HepG2 (cell line): ENCODE measurements around the gene GJB4.

Experiments used
- CTCF ChIP-seq: sonication (generic); formaldehyde crosslinking; IDR thresholded peaks from 2 replicates; pipeline ENCODE4 v1.5.0; 2020; ENCODE audit warnings: mild to moderate bottlenecking, missing genetic modification reagents, moderate library complexity
- HNRNPK ChIP-seq: fragments of 200-400 bp; formaldehyde crosslinking; IDR thresholded peaks from 2 replicates; pipeline ENCODE4 v1.6.1; 2018; ENCODE audit warnings: low read length, low read depth, moderate library complexity, mild to moderate bottlenecking; ENCODE audit not compliant: poor library complexity, severe bottlenecking
- MTA3 ChIP-seq: sonication (generic); formaldehyde crosslinking; IDR thresholded peaks from 2 replicates; pipeline ENCODE4 v1.4.0; 2020; ENCODE audit warnings: missing genetic modification reagents
- MXD1 ChIP-seq: sonication (generic); formaldehyde crosslinking; IDR thresholded peaks from 2 replicates; pipeline ENCODE4 v1.4.0; 2020; ENCODE audit warnings: mild to moderate bottlenecking, missing genetic modification reagents
- NAIF1 ChIP-seq: sonication (generic); formaldehyde crosslinking; IDR thresholded peaks from 2 replicates; pipeline ENCODE4 v1.5.0; 2020; ENCODE audit warnings: mild to moderate bottlenecking, missing genetic modification reagents, borderline replicate concordance
- PATZ1 ChIP-seq: sonication (generic); formaldehyde crosslinking; IDR thresholded peaks from 2 replicates; pipeline ENCODE4 v1.4.0; 2020; ENCODE audit warnings: missing genetic modification reagents
- RFX5 ChIP-seq: IDR thresholded peaks from 2 replicates; pipeline ENCODE4 v1.6.1; 2011; ENCODE audit warnings: low read depth, low read length, improper control_type of control experiment
- ZBTB8A ChIP-seq: sonication (generic); formaldehyde crosslinking; IDR thresholded peaks from 2 replicates; pipeline ENCODE4 v1.4.0; 2020; ENCODE audit warnings: mild to moderate bottlenecking, low read depth, missing genetic modification reagents, borderline replicate concordance
- ZNF263 ChIP-seq: sonication (generic); formaldehyde crosslinking; IDR thresholded peaks from 2 replicates; pipeline ENCODE4 v1.4.0; 2020; ENCODE audit warnings: missing genetic modification reagents

- TF ChIP-seq MTA3 (CRISPR knock-in tag): no peak
- no peak for TF ChIP-seq PATZ1
- no peak for TF ChIP-seq ZBTB8A (CRISPR knock-in tag)
- TF ChIP-seq RFX5: no peak
- no peak for TF ChIP-seq MXD1
- TF ChIP-seq NAIF1 (CRISPR knock-in tag): no peak
- no peak for TF ChIP-seq ZNF263 (CRISPR knock-in tag)
- TF ChIP-seq CTCF (CRISPR knock-in tag): no peak
- no peak for TF ChIP-seq HNRNPK
These were observed 32.9 kb downstream of the GJB4 start for GRCh38 chr1:34792424-34792823.
